GM21423 (cell line): ENCODE measurements around the gene DAB2IP.

ENCODE experiments used
- ATAC-seq: cut with Tn5 transposase; IDR thresholded peaks from one replicate; pipeline ENCODE4 v1.9.1; 2021; ENCODE audit warnings: mild to moderate bottlenecking, moderate library complexity; ENCODE audit not compliant: unreplicated experiment

The DAB2IP gene

GRCh38 chr9:121755581-121755980 lies 104.1 kb downstream of the DAB2IP start:
- ATAC-seq = no peak

GRCh38 chr9:121756474-121757280 lies 105.2 kb downstream of the DAB2IP start:
- no peak for ATAC-seq

DNA sequence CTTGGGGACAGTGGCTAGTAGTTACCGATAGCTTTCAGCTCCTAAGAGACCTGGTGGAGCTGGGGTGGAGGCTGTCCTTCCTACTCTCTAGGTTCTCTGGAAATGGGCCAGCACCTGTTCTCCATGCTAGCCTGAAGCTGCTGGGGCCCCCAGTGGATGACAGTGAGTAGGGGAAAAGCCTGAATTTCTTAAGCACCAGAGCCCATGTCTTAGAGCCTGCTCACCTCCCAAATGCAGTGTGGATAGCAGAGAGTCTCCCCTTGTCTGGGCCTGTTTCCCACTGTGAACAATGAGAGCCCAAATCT lies 105.8 kb downstream of the DAB2IP start:
- no peak for ATAC-seq

DNA sequence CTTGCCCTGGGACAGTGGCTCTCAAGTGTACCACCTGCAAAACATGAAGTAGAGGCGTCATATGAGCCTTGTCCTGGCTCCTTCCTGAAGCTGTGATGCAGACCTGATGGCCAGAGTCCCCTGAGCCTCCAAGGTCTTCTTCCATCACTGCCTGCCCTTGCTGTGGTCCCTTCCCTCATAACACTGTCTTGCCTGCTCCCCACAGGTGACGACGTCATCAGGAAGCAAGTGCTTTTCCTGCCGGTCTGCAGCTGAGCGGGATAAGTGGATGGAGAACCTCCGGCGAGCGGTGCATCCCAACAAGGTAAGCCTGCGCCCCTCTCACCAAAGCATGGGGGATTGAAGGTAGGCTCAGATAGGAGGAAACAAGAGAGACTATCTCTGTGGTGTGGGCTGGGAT lies 107.3 kb downstream of the DAB2IP start:
- ATAC-seq = no peak

DNA sequence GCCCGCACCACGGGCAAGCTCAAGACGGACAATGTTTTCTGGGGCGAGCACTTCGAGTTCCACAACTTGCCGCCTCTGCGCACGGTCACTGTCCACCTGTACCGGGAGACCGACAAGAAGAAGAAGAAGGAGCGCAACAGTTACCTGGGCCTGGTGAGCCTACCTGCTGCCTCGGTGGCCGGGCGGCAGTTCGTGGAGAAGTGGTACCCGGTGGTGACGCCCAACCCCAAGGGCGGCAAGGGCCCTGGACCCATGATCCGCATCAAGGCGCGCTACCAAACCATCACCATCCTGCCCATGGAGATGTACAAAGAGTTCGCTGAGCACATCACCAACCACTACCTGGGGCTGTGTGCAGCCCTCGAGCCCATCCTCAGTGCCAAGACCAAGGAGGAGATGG lies 108.6 kb downstream of the DAB2IP start:
- no peak for ATAC-seq

GRCh38 chr9:121760571-121760970 lies 109.1 kb downstream of the DAB2IP start:
- no peak for ATAC-seq

GRCh38 chr9:121763131-121763530 lies 111.7 kb downstream of the DAB2IP start:
- ATAC-seq = no peak

DNA sequence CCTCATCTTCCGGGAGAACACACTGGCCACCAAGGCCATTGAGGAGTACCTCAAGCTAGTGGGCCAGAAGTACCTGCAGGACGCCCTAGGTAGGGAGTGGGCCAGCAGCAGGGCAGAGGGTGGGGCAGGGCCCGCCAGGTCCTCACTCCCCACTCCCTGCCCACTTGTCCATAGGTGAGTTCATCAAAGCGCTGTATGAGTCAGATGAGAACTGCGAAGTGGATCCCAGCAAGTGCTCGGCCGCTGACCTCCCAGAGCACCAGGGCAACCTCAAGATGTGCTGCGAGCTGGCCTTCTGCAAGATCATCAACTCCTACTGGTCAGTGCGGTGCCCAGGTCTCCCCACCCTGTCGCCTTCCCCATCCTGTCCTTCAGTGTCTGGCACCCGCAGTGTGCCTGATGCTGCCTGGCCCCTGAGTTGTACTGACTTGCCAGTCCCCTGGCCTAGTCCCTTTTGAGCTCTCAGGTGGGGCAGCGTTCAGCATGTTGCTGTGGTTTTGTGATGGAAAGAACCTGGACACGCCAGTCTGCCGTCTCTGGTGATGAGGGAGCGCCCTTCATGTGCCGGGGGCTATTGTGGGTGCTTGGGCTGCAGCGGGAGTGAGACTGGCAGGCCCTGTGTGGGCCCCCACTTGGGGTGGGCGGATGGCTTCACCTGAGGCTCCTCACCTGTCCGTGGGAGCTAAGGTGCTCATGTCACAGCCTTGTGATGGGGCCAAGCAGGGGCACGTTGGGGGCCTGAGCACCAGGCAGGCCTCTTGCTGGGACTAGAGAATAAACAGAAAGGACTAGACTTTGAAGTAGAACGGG lies 112.3 kb downstream of the DAB2IP start:
- no peak for ATAC-seq

DNA sequence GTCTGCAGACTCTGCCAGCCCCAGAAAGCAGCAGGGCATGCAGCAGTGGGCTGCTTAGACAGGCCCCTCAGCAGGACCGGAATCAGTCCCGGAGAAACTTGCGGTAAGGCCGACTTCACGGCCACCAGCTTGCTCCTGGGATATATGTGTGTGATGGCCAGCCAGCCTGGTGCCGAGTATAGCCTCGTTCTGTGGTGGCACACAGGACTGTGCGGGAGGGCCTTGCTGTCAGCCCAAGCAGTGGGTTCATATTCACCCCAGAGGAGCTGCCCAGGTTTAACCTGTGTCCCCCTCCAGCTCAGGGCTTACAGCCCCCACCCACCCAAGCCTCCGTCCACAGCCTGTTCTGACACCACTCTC lies 112.9 kb downstream of the DAB2IP start:
- ATAC-seq = no peak

- ATAC-seq = no peak
These were observed 113.9 kb downstream of the DAB2IP start for GRCh38 chr9:121765021-121765950.

- ATAC-seq = no peak
These were observed 114.7 kb downstream of the DAB2IP start for GRCh38 chr9:121766081-121766683.

DNA sequence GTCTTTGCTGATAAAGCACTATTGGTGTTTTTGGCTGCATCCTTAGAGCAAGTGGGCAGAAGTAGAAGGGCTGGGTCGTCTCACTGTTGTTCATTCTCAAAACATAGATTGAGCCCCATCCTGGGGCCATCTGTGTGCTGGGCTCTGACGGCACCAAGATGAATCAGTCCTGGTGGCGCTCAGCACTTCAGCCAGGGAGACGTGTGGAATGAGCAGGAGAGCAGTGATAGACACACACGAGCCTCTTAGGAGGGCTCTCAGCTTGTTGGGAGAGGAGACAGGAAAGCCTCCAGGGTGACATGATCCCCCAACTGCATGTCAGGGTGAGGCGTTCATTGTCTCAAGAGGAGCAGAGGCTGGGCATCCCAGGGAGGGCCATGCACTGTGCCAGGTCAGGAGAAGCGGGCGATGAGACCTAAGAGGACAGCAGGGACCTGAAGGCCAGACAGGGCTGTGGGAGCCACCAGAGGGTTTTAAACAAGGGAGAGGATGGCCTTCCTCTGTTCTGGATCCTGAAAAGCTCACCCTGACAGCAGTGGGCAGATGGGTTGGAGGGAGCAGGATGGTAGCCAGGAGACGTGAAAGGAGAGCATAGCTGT lies 115.8 kb downstream of the DAB2IP start:
- ATAC-seq = no peak

- no peak for ATAC-seq
These were observed 117.1 kb downstream of the DAB2IP start for GRCh38 chr9:121768416-121769015.

DNA sequence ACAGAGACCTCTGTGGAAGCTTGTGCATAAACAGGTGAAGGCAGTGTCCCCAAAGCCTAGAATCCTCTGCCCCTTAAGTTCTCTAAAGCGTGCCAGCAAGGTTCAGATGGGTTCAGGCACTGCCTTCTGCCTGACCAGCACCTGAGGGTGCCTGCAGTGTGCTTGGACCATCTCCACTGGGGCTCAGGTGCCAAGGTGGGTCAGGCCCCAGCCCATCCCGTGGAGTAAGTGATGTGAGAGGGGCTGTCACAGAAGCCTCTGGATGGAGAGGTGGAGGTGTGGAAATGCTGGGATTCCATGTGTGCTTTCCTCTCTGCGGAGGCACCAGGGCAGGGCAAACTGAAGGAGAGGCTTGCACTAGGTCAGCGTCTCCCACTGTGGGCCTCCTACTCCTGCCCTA lies 118.5 kb downstream of the DAB2IP start:
- ATAC-seq = no peak

DNA sequence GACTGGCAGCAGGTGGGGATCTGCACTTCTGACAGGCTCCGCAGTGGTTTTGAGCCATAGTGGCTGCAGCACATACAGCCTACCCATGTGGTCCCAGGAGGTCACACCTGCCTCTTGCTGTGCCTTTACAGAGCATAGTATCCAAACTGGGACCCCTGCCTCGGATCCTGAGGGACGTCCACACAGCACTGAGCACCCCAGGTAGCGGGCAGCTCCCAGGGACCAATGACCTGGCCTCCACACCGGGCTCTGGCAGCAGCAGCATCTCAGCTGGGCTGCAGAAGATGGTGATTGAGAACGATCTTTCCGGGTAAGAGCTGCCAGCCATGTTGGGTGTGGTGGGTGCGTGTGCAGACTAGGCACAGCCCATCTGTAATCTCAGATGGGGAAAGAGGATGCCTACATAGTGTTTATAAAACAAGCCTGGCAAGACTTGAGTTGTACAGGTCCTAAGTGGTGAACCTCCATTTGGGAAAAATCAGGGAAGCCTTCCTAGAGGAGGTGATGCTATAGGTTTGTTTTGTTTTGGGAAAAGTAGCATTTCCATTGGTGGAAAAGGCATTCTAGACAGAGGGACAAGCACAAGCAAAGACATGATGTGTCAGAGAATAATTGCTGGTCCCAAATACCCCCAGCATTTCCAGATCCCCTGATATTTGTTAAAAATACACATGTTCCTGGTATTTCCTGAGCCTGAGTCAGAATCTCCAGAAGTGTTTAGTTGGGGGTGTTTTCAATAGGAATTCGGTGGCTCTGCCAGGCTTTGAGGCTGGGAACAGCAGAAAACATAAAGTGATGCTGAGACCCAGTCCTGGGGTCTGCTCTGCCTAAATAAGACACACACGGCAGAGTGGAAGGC lies 119.2 kb downstream of the DAB2IP start:
- ATAC-seq = no peak

GRCh38 chr9:121771418-121771817 lies 120.0 kb downstream of the DAB2IP start:
- ATAC-seq = no peak

- no peak for ATAC-seq
These were observed 120.6 kb downstream of the DAB2IP start for GRCh38 chr9:121771851-121772599.

DNA sequence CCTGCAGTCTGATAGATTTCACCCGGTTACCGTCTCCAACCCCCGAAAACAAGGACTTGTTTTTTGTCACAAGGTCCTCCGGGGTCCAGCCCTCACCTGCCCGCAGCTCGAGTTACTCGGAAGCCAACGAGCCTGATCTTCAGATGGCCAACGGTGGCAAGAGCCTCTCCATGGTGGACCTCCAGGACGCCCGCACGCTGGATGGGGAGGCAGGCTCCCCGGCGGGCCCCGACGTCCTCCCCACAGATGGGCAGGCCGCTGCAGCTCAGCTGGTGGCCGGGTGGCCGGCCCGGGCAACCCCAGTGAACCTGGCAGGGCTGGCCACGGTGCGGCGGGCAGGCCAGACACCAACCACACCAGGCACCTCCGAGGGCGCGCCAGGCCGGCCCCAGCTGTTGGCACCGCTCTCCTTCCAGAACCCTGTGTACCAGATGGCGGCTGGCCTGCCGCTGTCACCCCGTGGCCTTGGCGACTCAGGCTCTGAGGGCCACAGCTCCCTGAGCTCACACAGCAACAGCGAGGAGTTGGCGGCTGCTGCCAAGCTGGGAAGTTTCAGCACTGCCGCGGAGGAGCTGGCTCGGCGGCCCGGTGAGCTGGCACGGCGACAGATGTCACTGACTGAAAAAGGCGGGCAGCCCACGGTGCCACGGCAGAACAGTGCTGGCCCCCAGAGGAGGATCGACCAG lies 121.3 kb downstream of the DAB2IP start:
- no peak for ATAC-seq
